HepG2 (cell line): ENCODE results near the gene CTNND2.

Experiments used
- ELF1 ChIP-seq: sonication (generic); formaldehyde crosslinking; IDR thresholded peaks from 2 replicates; pipeline ENCODE4 v1.4.0; 2020; ENCODE audit warnings: missing genetic modification reagents
- HCFC1 ChIP-seq: fragments of 150-350 bp; IDR thresholded peaks from 2 replicates; pipeline ENCODE4 v1.6.1; 2014; ENCODE audit warnings: low read depth, low read length
- JUN ChIP-seq: sonication (generic); formaldehyde crosslinking; IDR thresholded peaks from 2 replicates; pipeline ENCODE4 v1.4.0; 2020; ENCODE audit warnings: mild to moderate bottlenecking, missing genetic modification reagents
- POLR2A ChIP-seq, 2 experiments: IDR thresholded peaks; 2 replicates each; pipeline ENCODE4 v1.6.1; 2011; ENCODE audit warnings: low read depth in 2 of 2, low read length in 2 of 2, mild to moderate bottlenecking in 1 of 2, moderate library complexity in 1 of 2; ENCODE audit not compliant: insufficient read depth in 1 of 2
- SMARCE1 ChIP-seq: fragments of 450-650 bp; IDR thresholded peaks from 2 replicates; pipeline ENCODE4 v1.6.1; 2017; ENCODE audit warnings: borderline replicate concordance
- ZMYM2 ChIP-seq: sonication (generic); formaldehyde crosslinking; IDR thresholded peaks from 2 replicates; pipeline ENCODE4 v1.8.0; 2022; ENCODE audit warnings: mild to moderate bottlenecking, missing genetic modification reagents
- ZNF274 ChIP-seq: sonication (generic); formaldehyde crosslinking; IDR thresholded peaks from 2 replicates; pipeline ENCODE4 v1.5.1; 2020; ENCODE audit warnings: mild to moderate bottlenecking, missing genetic modification reagents
- ZNF891 ChIP-seq: sonication (generic); formaldehyde crosslinking; IDR thresholded peaks from 2 replicates; pipeline ENCODE4 v1.5.0; 2020; ENCODE audit warnings: mild to moderate bottlenecking, missing genetic modification reagents
- TF ChIP-seq, protein P1 (sequence below): sonication (generic); formaldehyde crosslinking; IDR thresholded peaks from 2 replicates; pipeline ENCODE4 v1.5.0; 2020; ENCODE audit warnings: mild to moderate bottlenecking, missing genetic modification reagents, moderate library complexity
- TF ChIP-seq, protein P2 (sequence below), 2 experiments: IDR thresholded peaks; 2 replicates each; pipeline ENCODE4 v1.6.1; 2011 to 2012; ENCODE audit warnings: low read length in 2 of 2, borderline replicate concordance in 1 of 2, low read depth in 1 of 2, mild to moderate bottlenecking in 1 of 2, moderate library complexity in 1 of 2

DNA sequence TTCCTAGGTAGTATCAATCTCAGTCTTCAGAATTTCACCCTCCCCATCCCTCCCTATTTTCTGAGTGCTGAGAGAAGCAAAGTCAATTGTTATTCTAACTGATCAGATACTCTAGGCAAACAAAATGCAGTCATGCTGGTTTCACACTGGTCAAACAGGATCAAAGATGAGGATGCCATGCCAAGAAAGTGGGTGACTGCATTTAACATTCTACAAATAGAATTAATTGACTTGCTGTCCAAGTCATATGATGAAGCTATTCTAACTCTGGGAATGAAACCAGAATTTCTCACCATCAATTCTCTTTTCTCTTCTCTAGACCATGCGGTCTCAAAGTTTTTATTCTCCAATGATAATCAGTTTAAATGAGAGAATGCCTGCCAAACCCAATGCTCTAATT is 112.5 kb downstream of the CTNND2 start:
- TF ChIP-seq ZNF891 (no peak), ZMYM2 (no peak), HCFC1 (no peak), ZNF274 (no peak), ELF1 (CRISPR knock-in tag) (no peak), POLR2A (IDR thresholded peaks at IDR 0.05; ENCODE audit: insufficient read depth in 1 of 2, low read depth in 2 of 2, low read length in 2 of 2) (no peak), SMARCE1 (no peak), JUN (CRISPR knock-in tag) (no peak)
- TF ChIP-seq, protein P1, sequence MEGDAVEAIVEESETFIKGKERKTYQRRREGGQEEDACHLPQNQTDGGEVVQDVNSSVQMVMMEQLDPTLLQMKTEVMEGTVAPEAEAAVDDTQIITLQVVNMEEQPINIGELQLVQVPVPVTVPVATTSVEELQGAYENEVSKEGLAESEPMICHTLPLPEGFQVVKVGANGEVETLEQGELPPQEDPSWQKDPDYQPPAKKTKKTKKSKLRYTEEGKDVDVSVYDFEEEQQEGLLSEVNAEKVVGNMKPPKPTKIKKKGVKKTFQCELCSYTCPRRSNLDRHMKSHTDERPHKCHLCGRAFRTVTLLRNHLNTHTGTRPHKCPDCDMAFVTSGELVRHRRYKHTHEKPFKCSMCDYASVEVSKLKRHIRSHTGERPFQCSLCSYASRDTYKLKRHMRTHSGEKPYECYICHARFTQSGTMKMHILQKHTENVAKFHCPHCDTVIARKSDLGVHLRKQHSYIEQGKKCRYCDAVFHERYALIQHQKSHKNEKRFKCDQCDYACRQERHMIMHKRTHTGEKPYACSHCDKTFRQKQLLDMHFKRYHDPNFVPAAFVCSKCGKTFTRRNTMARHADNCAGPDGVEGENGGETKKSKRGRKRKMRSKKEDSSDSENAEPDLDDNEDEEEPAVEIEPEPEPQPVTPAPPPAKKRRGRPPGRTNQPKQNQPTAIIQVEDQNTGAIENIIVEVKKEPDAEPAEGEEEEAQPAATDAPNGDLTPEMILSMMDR (CRISPR knock-in tag), result no peak
- TF ChIP-seq, protein P2, sequence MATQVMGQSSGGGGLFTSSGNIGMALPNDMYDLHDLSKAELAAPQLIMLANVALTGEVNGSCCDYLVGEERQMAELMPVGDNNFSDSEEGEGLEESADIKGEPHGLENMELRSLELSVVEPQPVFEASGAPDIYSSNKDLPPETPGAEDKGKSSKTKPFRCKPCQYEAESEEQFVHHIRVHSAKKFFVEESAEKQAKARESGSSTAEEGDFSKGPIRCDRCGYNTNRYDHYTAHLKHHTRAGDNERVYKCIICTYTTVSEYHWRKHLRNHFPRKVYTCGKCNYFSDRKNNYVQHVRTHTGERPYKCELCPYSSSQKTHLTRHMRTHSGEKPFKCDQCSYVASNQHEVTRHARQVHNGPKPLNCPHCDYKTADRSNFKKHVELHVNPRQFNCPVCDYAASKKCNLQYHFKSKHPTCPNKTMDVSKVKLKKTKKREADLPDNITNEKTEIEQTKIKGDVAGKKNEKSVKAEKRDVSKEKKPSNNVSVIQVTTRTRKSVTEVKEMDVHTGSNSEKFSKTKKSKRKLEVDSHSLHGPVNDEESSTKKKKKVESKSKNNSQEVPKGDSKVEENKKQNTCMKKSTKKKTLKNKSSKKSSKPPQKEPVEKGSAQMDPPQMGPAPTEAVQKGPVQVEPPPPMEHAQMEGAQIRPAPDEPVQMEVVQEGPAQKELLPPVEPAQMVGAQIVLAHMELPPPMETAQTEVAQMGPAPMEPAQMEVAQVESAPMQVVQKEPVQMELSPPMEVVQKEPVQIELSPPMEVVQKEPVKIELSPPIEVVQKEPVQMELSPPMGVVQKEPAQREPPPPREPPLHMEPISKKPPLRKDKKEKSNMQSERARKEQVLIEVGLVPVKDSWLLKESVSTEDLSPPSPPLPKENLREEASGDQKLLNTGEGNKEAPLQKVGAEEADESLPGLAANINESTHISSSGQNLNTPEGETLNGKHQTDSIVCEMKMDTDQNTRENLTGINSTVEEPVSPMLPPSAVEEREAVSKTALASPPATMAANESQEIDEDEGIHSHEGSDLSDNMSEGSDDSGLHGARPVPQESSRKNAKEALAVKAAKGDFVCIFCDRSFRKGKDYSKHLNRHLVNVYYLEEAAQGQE (IDR thresholded peaks at IDR 0.05; ENCODE audit: borderline replicate concordance in 1 of 2, low read depth in 1 of 2, low read length in 2 of 2), result no peak
